Lung (tissue), 12 donors: Measurements from ENCODE around the gene CEP95. TPM values are rescaled to one million over a fixed set of nuclear protein-coding genes. Genes with fewer than 3 reads are reported as not detected.

Experiments
- ATAC-seq: fragments of 200-7000 bp; cut with Tn5 transposase; one replicate; pipeline ENCODE4 v1.9.1; 2020; ENCODE audit warnings: moderate number of reproducible peaks; ENCODE audit not compliant: insufficient read depth, low FRiP score
- DNase-seq, 3 donors: peaks; one replicate each; pipeline ENCODE4 v3.0.0-alpha.2; 2013 to 2017
- H3K27ac ChIP-seq, 2 donors: one replicate each; pipeline ENCODE4 v1.5.1; 2013; ENCODE audit warnings: mild to moderate bottlenecking in 2 of 2, moderate library complexity in 2 of 2, control low read depth in 1 of 2, inconsistent platforms in 1 of 2, low read depth in 1 of 2, low read length in 1 of 2
- H3K27me3 ChIP-seq, 3 donors: one replicate each; pipeline ENCODE4 v1.5.1; 2013; ENCODE audit warnings: low read length in 2 of 3; ENCODE audit not compliant: control insufficient read depth in 3 of 3, insufficient read depth in 3 of 3
- H3K36me3 ChIP-seq, 4 donors: one replicate each; pipeline ENCODE4 v1.5.1; 2013; ENCODE audit warnings: low read length in 4 of 4, mild to moderate bottlenecking in 1 of 4, moderate library complexity in 1 of 4; ENCODE audit not compliant: control insufficient read depth in 4 of 4, insufficient read depth in 4 of 4
- H3K4me1 ChIP-seq, 5 donors: one replicate each; pipeline ENCODE4 v1.5.1; 2013; ENCODE audit warnings: low read length in 5 of 5, mild to moderate bottlenecking in 2 of 5, moderate library complexity in 1 of 5; ENCODE audit not compliant: control insufficient read depth in 5 of 5, insufficient read depth in 5 of 5
- H3K4me3 ChIP-seq: one replicate; pipeline ENCODE4 v1.5.1; 2013; ENCODE audit warnings: mild to moderate bottlenecking, control low read depth, moderate library complexity
- H3K9ac ChIP-seq, 2 donors: one replicate each; pipeline ENCODE4 v1.5.1; 2013; ENCODE audit warnings: low read length in 2 of 2, control low read depth in 1 of 2; ENCODE audit not compliant: insufficient read depth in 1 of 2
- H3K9me3 ChIP-seq, 4 donors: one replicate each; pipeline ENCODE4 v1.5.1; 2013; ENCODE audit warnings: low read length in 3 of 4, mild to moderate bottlenecking in 1 of 4, moderate library complexity in 1 of 4; ENCODE audit not compliant: control insufficient read depth in 4 of 4, insufficient read depth in 3 of 4
- CTCF ChIP-seq: IDR thresholded peaks from 2 replicates; pipeline ENCODE4 v1.5.1; 2012; ENCODE audit warnings: mild to moderate bottlenecking; ENCODE audit errors: control extremely low read depth, extremely low read depth
- WGBS, 2 donors: extraction: QIAGEN DNeasy Blood & Tissue Kit; methylation state at CpG; one replicate each; pipeline ENCODE4 v1.1.7; 2013; 5-methylcytosine and 5-hydroxymethylcytosine counted together
- polyA plus RNA-seq, 2 donors: library from polyadenylated mRNA; stranded (reverse); fragments of 200-250 nt; gene quantifications; one replicate each; pipeline ENCODE4 v1.2.1, GENCODE V29; 2013
- total RNA-seq, 2 donors: library from RNA; depleted of rRNA in 1 of 2; stranded (reverse); fragments of >200 nt in 1 of 2; gene quantifications; one replicate each; pipeline ENCODE4 v1.2.1, GENCODE V29; 2014 to 2021
- donor health status: control.
- donor health status: control.
- donor health status: Bipolar disorder and iron deficiency.
- donor health status: healthy.
- donor health status: DM: yes; HTN: yes; CAD: no.

CEP95 gene
- total and polyA plus RNA-seq, 4 donors = 12.8 to 115 (median 32.7) TPM

GRCh38 chr17:64554028-64554637 lies 47.4 kb downstream of the CEP95 start:
- Histone ChIP-seq H3K9me3 (no peaks in the 10 kb centered on the region), H3K4me1 (peaks cover 0 to 34% (median 4%) of the 10 kb centered on the region in 5 donors), H3K9ac (no peak overlapping the region), H3K4me3 (no peak overlapping the region), H3K36me3 (peaks cover 0 to 35% (median 7%) of the 10 kb centered on the region in 4 donors), H3K27me3 (no peaks in the 10 kb centered on the region), H3K27ac (no peak overlapping the region)
- DNase-seq (no peak), ATAC-seq (no peak)
- TF ChIP-seq CTCF = no peak

GRCh38 chr17:64555281-64555680 lies 48.5 kb downstream of the CEP95 start:
- 70 to 85% methylated on average over 4 of the region's 4 CpGs for WGBS, 2 donors
- DNase-seq = peak; percentile 49 to 96 (median 95)
- Histone ChIP-seq H3K9me3 (no peaks in the 10 kb centered on the region), H3K9ac (no peak overlapping the region), H3K4me3 (no peak overlapping the region), H3K36me3 (peaks cover 0 to 39% (median 6%) of the 10 kb centered on the region in 4 donors), H3K27me3 (no peaks in the 10 kb centered on the region), H3K4me1 (peaks cover 0 to 34% (median 4%) of the 10 kb centered on the region in 5 donors), H3K27ac (no peak overlapping the region)
- no peak for ATAC-seq
- TF ChIP-seq CTCF = no peak

- 95 to 98% methylated on average over 1 of the region's 1 CpG for WGBS, 2 donors
- H3K36me3 ChIP-seq = peaks cover 3 to 32% (median 12%) of the 10 kb centered on the region in 4 donors
- H3K27ac ChIP-seq = no peak overlapping the region
- DNase-seq (no peak), ATAC-seq (no peak)
- H3K9ac ChIP-seq = no peak overlapping the region
- H3K27me3 ChIP-seq = no peaks in the 10 kb centered on the region
- no peak for TF ChIP-seq CTCF
- peaks cover 0 to 6% (median 0%) of the 10 kb centered on the region in 5 donors for H3K4me1 ChIP-seq
- H3K4me3 ChIP-seq = no peak overlapping the region
- H3K9me3 ChIP-seq = no peaks in the 10 kb centered on the region
Observed at GRCh38 chr17:64564098-64564497, 57.3 kb downstream of the CEP95 start.

GRCh38 chr17:64565563-64565962 lies 58.8 kb downstream of the CEP95 start:
- no peak overlapping the region for H3K9ac ChIP-seq
- peak in 1 of 3 donors; percentile 28 for DNase-seq
- no peak for ATAC-seq

More at GRCh38 chr17:64565563-64565962, 58.8 kb downstream of the CEP95 start:
- Histone ChIP-seq H3K27ac (no peak overlapping the region), H3K4me1 (peaks cover 0 to 6% (median 0%) of the 10 kb centered on the region in 5 donors), H3K4me3 (no peak overlapping the region), H3K36me3 (peaks cover 3 to 28% (median 11%) of the 10 kb centered on the region in 4 donors), H3K27me3 (no peaks in the 10 kb centered on the region), H3K9me3 (no peaks in the 10 kb centered on the region)
- no peak for TF ChIP-seq CTCF
